Suprapubic skin (tissue), 4 donors: ENCODE measurements around the gene OR6B1. TPM values are rescaled to one million over a fixed set of nuclear protein-coding genes. Genes with fewer than 3 reads are reported as not detected.

Source experiments
- DNase-seq, 2 donors: peaks; one replicate each; pipeline ENCODE4 v3.0.0-alpha.2; 2019; ENCODE audit warnings: low spot score in 2 of 2
- H3K27ac ChIP-seq: fragments of 200-600 bp; sonication (generic); one replicate; pipeline ENCODE4 v1.5.1; 2019
- H3K27me3 ChIP-seq: fragments of 200-600 bp; sonication (generic); one replicate; pipeline ENCODE4 v1.5.1; 2019
- H3K36me3 ChIP-seq: fragments of 200-600 bp; sonication (generic); one replicate; pipeline ENCODE4 v1.5.1; 2019
- H3K4me1 ChIP-seq: fragments of 200-600 bp; sonication (generic); one replicate; pipeline ENCODE4 v1.5.1; 2019
- H3K4me3 ChIP-seq: fragments of 200-600 bp; sonication (generic); one replicate; pipeline ENCODE4 v1.5.1; 2019; ENCODE audit warnings: mild to moderate bottlenecking
- H3K9me3 ChIP-seq: fragments of 200-600 bp; sonication (generic); one replicate; pipeline ENCODE4 v1.5.1; 2019
- CTCF ChIP-seq, 2 donors: fragments of 200-600 bp in 1 of 2; fragments of 450-650 bp in 1 of 2; sonication (generic) in 1 of 2; IDR thresholded peaks; one replicate each; pipeline ENCODE4 v1.5.1; 2016 to 2019; ENCODE audit warnings: antibody characterized with exemption in 2 of 2, mild to moderate bottlenecking in 1 of 2, moderate library complexity in 1 of 2
- EP300 ChIP-seq: sonication (generic); formaldehyde crosslinking; IDR thresholded peaks from one replicate; pipeline ENCODE4 v1.6.1; 2017; ENCODE audit warnings: antibody characterized with exemption
- POLR2A ChIP-seq, 2 donors: fragments of 450-650 bp; IDR thresholded peaks; one replicate each; pipeline ENCODE4 v1.6.1; 2017; ENCODE audit warnings: antibody characterized with exemption in 2 of 2, mild to moderate bottlenecking in 2 of 2, moderate library complexity in 2 of 2
- POLR2AphosphoS5 ChIP-seq, 3 donors: sonication (generic); formaldehyde crosslinking; IDR thresholded peaks; one replicate each; pipeline ENCODE4 v1.6.1; 2017; ENCODE audit warnings: antibody characterized with exemption in 3 of 3
- WGBS: methylation state at CpG from one replicate; pipeline ENCODE4 v1.1.5; 2018; 5-methylcytosine and 5-hydroxymethylcytosine counted together
- total RNA-seq, 4 donors: library from RNA; depleted of rRNA; stranded (reverse); fragments of >200 nt; gene quantifications; one replicate each; pipeline ENCODE4 v1.1.0, GENCODE V29; 2016

OR6B1 gene
- total RNA-seq, 4 donors from 2014 or later: not detected

GRCh38 chr7:143983960-143984359, 16.2 kb upstream of the OR6B1 start:
- no peak for DNase-seq
- no peaks in the 10 kb centered on the region for H3K9me3 ChIP-seq
- TF ChIP-seq POLR2AphosphoS5 (IDR thresholded peaks at IDR 0.05) (no peak), POLR2A (IDR thresholded peaks at IDR 0.05) (no peak), CTCF (IDR thresholded peaks at IDR 0.05) (no peak), EP300 (no peak)
- no peaks in the 10 kb centered on the region for H3K4me1 ChIP-seq
- 91% methylated on average over 5 of the region's 5 CpGs for WGBS
- no peak overlapping the region for H3K4me3 ChIP-seq
- H3K27ac ChIP-seq: no peak overlapping the region
- no peaks in the 10 kb centered on the region for H3K27me3 ChIP-seq
- H3K36me3 ChIP-seq: no peaks in the 10 kb centered on the region

- DNase-seq: no peak
- Histone ChIP-seq H3K36me3 (no peaks in the 10 kb centered on the region), H3K27ac (no peak overlapping the region), H3K9me3 (no peaks in the 10 kb centered on the region), H3K4me1 (no peaks in the 10 kb centered on the region), H3K27me3 (no peaks in the 10 kb centered on the region), H3K4me3 (no peak overlapping the region)
- TF ChIP-seq EP300 (no peak), POLR2A (IDR thresholded peaks at IDR 0.05) (no peak), CTCF (IDR thresholded peaks at IDR 0.05) (no peak), POLR2AphosphoS5 (IDR thresholded peaks at IDR 0.05) (no peak)
These were observed 12.6 kb upstream of the OR6B1 start for GRCh38 chr7:143987513-143987912.

DNA sequence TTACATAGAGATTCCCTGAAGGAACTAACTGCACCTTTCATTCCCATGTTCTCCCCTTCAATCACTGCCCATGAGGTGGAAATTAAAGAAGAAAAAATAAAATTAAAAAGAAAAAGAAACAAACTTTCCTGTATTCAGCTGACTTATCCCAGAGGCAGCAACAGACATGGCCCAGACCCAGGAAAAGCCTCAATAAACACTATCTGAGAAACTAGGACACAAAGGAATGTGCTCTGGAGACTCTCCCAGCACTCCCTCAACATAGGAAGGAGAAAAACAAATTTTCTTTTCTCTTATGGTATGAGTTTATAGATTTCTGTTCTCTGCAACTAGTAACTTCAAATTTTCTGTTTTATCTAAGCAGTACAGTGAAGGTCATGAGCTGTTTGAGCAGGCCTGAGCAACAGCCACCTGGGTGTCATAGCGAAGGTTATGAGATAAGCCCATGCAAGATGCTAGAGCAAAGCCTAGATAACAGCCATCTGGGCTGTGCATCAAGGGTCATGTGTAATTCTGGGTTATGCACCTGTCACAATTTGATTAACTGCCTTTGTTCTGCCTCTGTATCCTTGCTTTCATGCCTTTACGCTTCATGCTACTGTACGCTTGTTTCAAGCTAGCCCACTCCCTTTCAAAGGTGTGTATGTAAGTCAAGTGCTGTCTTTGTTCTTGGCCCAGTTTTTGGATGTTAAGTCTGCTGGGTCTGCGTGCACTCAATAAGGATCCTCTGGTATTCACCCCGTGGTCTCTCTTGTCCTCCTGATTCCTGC, 11.0 kb upstream of the OR6B1 start:
- Histone ChIP-seq H3K27ac (no peak overlapping the region), H3K27me3 (no peaks in the 10 kb centered on the region), H3K4me3 (no peak overlapping the region), H3K9me3 (no peaks in the 10 kb centered on the region), H3K36me3 (no peaks in the 10 kb centered on the region), H3K4me1 (no peaks in the 10 kb centered on the region)
- no peak for DNase-seq
- 93% methylated on average over 5 of the region's 5 CpGs for WGBS
- TF ChIP-seq POLR2A (IDR thresholded peaks at IDR 0.05) (no peak), POLR2AphosphoS5 (IDR thresholded peaks at IDR 0.05) (no peak), CTCF (IDR thresholded peaks at IDR 0.05) (no peak), EP300 (no peak)

DNA sequence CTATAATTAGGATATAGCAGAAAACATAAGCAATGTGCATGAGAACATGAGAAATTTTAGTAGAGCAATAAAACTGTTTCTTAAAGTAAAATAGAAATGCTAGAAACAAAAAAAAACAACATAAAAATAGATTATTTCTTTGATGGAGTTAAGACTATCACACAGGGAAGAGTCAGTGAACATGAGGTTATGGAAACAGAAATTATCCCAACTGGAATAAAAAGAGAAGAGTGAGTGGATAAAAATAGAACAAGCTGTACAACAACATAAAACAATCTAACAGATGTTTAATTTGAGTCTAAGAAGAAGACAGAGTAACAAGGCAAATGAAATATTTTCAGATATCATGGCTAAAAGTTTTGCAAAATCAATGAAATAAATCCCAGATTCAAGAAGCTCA, 7.5 kb upstream of the OR6B1 start:
- H3K36me3 ChIP-seq: no peaks in the 10 kb centered on the region
- TF ChIP-seq EP300 (no peak), CTCF (IDR thresholded peaks at IDR 0.05) (no peak), POLR2AphosphoS5 (IDR thresholded peaks at IDR 0.05) (no peak), POLR2A (IDR thresholded peaks at IDR 0.05) (no peak)
- no peaks in the 10 kb centered on the region for H3K27me3 ChIP-seq
- H3K4me3 ChIP-seq: no peak overlapping the region
- no peaks in the 10 kb centered on the region for H3K4me1 ChIP-seq
- H3K27ac ChIP-seq: no peak overlapping the region
- no peak for DNase-seq
- H3K9me3 ChIP-seq: no peaks in the 10 kb centered on the region

- Histone ChIP-seq H3K4me3 (no peak overlapping the region), H3K27me3 (no peaks in the 10 kb centered on the region), H3K9me3 (no peaks in the 10 kb centered on the region), H3K36me3 (no peaks in the 10 kb centered on the region), H3K27ac (no peak overlapping the region), H3K4me1 (no peaks in the 10 kb centered on the region)
- 90% methylated on average over 3 of the region's 3 CpGs for WGBS
- no peak for DNase-seq
- TF ChIP-seq POLR2AphosphoS5 (IDR thresholded peaks at IDR 0.05) (no peak), EP300 (no peak), POLR2A (IDR thresholded peaks at IDR 0.05) (no peak), CTCF (IDR thresholded peaks at IDR 0.05) (no peak)
These were observed 6.2 kb upstream of the OR6B1 start for GRCh38 chr7:143993924-143994323.
